Activated naive CD8-positive, alpha-beta T cell treated with anti-CD3 and anti-CD28 coated beads, Interleukin-2, amount 50 U/mL, for 24 hours (primary cell): ENCODE results near the gene MBOAT7.

ENCODE experiments used
- ATAC-seq: fragments of 150-1000 bp; cut with Tn5 transposase; one replicate; pipeline ENCODE4 v1.10.0; 2021
- DNase-seq: peaks from one replicate; pipeline ENCODE4 v3.0.0; 2021
- H3K27ac Mint-ChIP-seq: one replicate; pipeline ENCODE4 v1.8.0; 2021; ENCODE audit warnings: mild to moderate bottlenecking, mixed read lengths
- H3K27me3 Mint-ChIP-seq: one replicate; pipeline ENCODE4 v1.8.0; 2021; ENCODE audit warnings: mixed read lengths
- H3K36me3 Mint-ChIP-seq: one replicate; pipeline ENCODE4 v1.8.0; 2021; ENCODE audit warnings: low read depth, mixed read lengths
- H3K4me1 Mint-ChIP-seq: one replicate; pipeline ENCODE4 v1.8.0; 2021; ENCODE audit warnings: mixed read lengths
- H3K4me3 Mint-ChIP-seq: one replicate; pipeline ENCODE4 v1.8.0; 2021; ENCODE audit warnings: mild to moderate bottlenecking, moderate library complexity, mixed read lengths
- H3K9me3 Mint-ChIP-seq: one replicate; pipeline ENCODE4 v1.8.0; 2021; ENCODE audit warnings: mixed read lengths

The MBOAT7 gene

DNA sequence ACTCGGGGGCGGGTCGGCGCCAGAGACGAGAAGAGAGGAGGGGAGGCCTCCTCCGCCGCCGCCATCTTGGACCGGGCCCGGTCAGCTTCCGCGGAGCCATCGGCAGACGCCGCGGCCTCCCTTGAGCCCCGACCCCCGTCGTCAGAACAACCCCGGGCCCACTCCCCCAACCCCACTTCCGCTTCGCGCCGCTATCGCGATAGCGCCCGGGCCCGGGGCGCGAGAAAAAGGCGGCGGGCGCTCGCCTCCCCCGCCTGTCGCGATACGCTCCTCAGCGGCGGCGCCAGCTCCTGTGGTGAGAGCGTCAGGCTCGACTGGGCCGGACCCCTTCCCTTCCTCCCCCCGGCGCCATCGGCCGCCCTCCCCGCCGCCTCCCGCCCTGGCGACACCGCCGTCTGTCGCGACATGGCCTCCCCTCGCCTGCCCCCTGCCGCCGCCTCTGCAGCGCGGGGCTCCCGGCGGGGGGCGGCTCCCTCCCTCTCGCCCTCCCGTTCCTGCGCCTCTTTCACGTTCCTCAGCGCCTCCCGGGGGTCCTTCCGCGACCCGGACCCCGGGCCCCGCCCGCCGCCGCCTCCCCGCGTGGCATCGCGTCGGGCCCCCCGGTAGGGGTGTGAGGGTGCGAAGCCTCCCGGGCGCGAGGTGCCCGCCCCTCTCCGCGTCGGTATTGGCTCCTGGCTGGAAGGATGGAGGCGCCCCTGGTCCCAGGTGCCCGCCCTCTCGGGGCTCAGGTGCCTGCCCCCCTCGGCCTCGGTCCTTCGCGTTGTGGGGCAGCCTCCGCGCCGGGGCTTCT lies 51.5 kb downstream of the MBOAT7 start, which contains the start of gene CNOT3:
CNOT3 (plus strand) TSS at position 64 of the 790 bp plus-strand sequence. CDS start 5,217 bp downstream, outside the sequence.
- Mint-ChIP-seq H3K9me3 (no peaks in the 10 kb centered on the region), H3K4me1 (peaks cover 45% of the 10 kb centered on the region)

DNA sequence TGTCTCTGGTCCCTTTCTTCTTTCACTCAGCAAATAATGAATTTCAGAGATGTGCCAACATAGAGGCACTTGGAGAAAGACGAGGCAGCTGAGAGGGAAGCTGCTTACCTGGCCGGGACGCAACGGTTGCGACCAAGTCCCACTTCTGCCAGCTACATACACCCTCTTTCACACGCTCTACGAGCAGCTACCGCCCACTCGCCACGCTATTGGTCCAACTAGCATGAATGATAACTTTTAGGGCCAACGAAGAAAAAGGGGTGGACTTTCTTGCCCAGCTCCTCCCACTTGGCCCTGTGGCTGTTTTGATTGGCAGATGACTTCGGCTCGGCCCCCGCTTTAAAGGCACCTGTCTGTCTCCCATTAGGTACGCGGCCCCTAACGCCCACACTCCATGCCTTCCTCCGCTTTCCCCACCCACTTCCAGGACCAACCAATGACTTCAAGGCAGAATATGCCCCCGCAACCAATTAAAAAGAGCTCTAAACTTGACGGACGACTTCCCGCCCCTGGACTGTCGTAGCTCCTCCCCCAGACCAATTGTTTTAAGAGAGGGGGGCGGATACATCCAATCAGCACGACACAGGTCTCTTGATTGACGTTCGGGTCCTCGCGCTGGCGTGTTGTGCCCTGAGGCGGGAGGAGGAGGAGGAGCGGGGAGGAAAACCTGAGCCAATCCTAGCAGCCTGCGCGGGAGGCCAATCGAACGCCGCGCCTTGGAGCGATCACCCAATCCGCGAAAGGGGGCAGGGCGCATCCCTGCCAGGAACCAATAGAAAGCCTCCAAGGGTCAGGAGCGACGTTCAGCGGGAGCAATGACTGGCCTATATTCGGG lies 52.3 kb downstream of the MBOAT7 start:
- DNase-seq (peak; percentile 98), ATAC-seq (peak; percentile 91)
- peaks cover 43% of the 10 kb centered on the region for H3K4me1 Mint-ChIP-seq
- peak overlapping the region; percentile 90 for H3K27ac Mint-ChIP-seq
- peaks cover 5% of the 10 kb centered on the region for H3K27me3 Mint-ChIP-seq
- H3K9me3 Mint-ChIP-seq, result no peaks in the 10 kb centered on the region
- H3K4me3 Mint-ChIP-seq, result peak overlapping the region; percentile 85
- H3K36me3 Mint-ChIP-seq, result peaks cover 3% of the 10 kb centered on the region

More for the DNA sequence above, 51.5 kb downstream of the MBOAT7 start, which contains the start of gene CNOT3:
- no peak for ATAC-seq
- DNase-seq, result peak; percentile 39
- Mint-ChIP-seq H3K36me3 (peaks cover 8% of the 10 kb centered on the region), H3K27ac (peak within 1 kb of the TSS; percentile 92), H3K4me3 (peak within 1 kb of the TSS; percentile 87), H3K27me3 (peaks cover 5% of the 10 kb centered on the region)

DNA sequence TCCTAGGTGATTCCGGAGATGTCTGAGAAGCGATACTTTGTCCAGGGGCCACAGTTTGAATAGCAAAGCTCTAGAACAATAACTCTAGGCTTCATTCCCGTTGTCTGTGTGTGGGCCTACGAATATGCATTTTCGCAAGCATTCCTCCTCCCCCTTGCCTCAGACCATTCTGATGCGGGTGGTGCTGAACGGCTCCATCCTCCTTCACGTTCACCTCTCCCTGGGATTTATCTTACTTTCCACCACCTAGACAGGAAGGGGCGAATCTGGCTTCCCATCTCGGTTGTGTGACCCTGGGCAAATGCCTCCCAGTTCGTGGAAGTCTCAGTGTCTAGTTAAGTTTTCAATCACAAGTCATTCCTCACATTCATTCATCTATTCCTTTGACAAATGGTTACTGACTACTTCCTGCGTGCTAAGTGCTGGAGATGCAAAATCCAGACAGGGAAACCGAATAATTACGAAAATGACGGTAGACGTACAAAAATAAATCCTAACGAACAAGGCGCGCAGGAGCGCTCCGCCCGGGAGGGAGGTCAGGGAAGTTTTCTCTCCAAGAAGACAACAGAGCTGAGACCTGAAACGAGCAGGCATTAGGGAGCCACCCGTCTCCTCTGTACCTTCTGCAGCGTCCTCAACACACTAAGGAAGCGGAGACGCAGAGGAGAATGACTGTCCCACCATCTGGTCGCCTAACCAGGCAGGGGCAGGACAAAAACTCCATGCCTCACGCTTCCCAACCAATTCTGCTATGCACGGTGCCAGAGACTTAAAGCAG lies 53.1 kb downstream of the MBOAT7 start:
- H3K27ac Mint-ChIP-seq, result peak overlapping the region; percentile 90
- H3K4me3 Mint-ChIP-seq, result peak overlapping the region; percentile 85
- no peak for DNase-seq
- no peak for ATAC-seq
- H3K27me3 Mint-ChIP-seq, result peaks cover 5% of the 10 kb centered on the region
- peaks cover 3% of the 10 kb centered on the region for H3K36me3 Mint-ChIP-seq
- H3K9me3 Mint-ChIP-seq, result no peaks in the 10 kb centered on the region
- peaks cover 38% of the 10 kb centered on the region for H3K4me1 Mint-ChIP-seq

DNA sequence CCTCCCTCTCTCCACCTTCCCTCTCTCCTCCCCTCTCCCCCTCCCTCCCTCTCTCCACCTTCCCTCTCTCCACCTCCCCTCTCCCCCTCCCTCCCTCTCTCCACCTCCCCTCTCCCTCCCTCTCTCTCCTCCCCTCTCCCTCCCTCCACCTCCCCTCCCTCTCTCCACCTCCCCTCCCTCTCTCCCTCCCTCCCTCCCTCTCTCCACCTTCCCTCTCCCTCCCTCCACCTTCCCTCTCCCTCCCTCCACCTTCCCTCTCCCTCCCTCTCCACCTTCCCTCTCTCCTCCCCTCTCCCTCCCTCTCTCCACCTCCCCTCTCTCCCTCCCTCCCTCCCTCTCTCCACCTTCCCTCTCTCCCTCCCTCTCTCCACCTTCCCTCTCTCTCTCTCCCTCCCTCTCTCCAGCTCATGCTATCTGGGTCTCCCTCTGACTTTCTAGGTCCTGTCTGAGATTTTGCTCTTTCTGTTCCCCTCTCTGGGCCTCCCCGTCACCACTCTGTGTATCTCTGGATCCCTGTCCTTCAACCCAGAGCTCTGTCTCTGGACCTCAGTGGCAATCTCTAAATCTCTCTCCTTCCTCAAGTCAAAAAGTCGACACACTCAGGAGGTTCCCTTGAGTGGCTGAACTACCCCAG lies 55.3 kb downstream of the MBOAT7 start:
- H3K27ac Mint-ChIP-seq, result no peak overlapping the region
- peaks cover 3% of the 10 kb centered on the region for H3K36me3 Mint-ChIP-seq
- H3K9me3 Mint-ChIP-seq, result no peaks in the 10 kb centered on the region
- H3K27me3 Mint-ChIP-seq, result peaks cover 5% of the 10 kb centered on the region
- DNase-seq (no peak), ATAC-seq (no peak)
- no peak overlapping the region for H3K4me3 Mint-ChIP-seq
- peaks cover 23% of the 10 kb centered on the region for H3K4me1 Mint-ChIP-seq

DNA sequence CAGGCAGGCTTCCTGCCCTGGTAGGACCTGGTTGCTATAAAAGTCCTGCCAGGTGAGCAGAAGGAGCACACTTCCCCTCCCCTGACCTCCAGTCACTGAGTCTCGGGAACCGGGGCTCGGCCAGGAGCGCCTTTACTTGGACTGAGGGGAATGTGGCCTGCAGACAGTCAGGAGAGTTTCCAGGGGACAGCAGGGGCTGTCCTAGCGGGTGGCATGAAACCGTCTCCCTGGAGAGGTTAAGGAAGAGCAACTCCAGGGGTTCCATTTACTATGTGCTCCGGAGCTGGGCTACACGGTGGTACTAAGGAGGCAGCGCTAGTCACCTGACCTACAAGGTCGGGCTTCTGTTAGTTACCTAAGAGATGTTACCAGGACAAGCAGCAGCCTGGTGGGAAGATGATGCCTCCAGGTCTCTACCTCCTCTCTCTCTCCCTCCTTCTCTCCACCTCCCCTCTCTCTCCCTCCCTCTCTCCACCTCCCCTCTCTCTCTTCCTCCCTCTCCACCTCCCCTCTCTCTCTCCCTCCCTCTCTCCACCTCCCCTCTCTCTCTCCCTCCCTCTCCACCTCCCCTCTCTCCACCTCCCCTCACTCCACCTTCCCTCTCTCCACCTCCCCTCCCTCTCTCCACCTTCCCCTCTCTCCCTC lies 55.9 kb downstream of the MBOAT7 start:
- Mint-ChIP-seq H3K27me3 (peaks cover 5% of the 10 kb centered on the region), H3K4me3 (no peak overlapping the region), H3K9me3 (no peaks in the 10 kb centered on the region), H3K36me3 (peaks cover 3% of the 10 kb centered on the region), H3K4me1 (peaks cover 18% of the 10 kb centered on the region), H3K27ac (no peak overlapping the region)
- ATAC-seq (no peak), DNase-seq (no peak)

DNA sequence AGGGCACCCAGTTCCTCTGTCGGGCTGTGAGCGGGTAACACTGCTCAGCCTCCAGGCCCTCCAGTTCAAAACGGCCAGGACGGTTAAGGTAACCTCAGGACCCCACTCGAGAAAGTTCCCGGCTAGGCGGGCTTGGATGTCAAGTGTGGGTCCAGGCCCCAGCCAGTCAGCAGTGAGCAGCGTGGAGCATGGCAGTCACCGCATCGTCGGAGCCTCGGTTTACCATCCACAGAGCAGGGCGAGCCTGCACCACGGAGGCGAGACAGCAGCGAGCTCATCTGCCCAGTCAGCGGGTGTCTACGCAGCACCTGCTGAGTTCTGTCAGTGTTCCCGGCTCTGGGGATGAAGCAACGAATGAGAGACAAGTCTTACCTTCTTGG lies 59.8 kb downstream of the MBOAT7 start:
- Mint-ChIP-seq H3K36me3 (peaks cover 9% of the 10 kb centered on the region), H3K27me3 (no peaks in the 10 kb centered on the region), H3K27ac (no peak overlapping the region), H3K9me3 (no peaks in the 10 kb centered on the region), H3K4me3 (no peak overlapping the region), H3K4me1 (no peaks in the 10 kb centered on the region)
- ATAC-seq, result no peak
- DNase-seq, result no peak

DNA sequence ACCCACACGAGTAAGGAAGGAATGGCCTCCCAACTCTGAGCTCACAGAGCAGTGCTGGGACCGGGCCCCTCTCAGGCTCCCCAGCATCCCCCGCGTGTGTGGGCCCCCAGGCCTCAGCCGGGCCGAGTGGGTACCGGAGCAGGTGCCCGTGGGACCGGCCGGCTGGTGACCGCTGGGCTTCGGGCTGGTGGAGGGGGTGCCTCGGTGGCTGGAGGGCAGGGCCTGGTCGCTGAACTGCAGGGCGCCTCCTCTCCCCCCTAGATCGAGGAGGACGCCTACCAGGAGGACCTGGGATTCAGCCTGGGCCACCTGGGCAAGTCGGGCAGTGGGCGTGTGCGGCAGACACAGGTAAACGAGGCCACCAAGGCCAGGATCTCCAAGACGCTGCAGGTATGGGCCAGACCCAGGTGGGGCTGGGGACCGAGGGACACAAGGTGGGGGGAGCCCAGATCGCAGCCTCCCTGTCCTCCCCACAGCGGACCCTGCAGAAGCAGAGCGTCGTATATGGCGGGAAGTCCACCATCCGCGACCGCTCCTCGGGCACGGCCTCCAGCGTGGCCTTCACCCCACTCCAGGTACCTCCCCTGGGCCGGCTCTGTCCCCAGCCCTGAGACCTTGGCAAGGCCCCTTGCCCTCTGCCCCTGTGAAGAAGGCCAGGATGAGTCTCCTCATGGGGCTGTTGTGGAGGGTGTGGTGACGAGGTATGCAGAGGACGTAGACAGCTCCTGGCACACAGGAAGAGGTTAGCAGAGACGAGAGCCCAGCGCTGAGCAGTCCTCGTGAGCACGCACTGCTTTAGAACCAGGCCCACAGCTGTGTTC lies 60.4 kb downstream of the MBOAT7 start:
- ATAC-seq (no peak), DNase-seq (no peak)
- Mint-ChIP-seq H3K9me3 (no peaks in the 10 kb centered on the region), H3K27ac (no peak overlapping the region), H3K4me3 (no peak overlapping the region), H3K4me1 (no peaks in the 10 kb centered on the region), H3K36me3 (peaks cover 11% of the 10 kb centered on the region), H3K27me3 (no peaks in the 10 kb centered on the region)

DNA sequence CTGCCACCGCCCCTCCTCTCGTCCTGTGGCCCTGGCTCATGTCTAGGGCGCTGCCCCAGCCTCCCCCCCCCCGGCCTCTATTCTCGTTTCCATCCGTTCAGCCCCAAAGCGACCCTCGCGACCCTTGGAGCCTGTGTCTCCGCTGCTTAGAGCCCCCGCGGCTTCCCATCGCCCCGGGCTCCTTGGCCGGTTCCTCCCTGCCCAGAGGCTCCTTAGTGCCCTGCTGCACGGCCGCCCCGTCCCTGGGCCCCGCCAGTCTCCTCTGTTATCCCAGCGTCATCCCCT lies 61.0 kb downstream of the MBOAT7 start:
- Mint-ChIP-seq H3K27ac (no peak overlapping the region), H3K27me3 (no peaks in the 10 kb centered on the region), H3K4me1 (no peaks in the 10 kb centered on the region), H3K4me3 (no peak overlapping the region), H3K36me3 (peaks cover 13% of the 10 kb centered on the region), H3K9me3 (no peaks in the 10 kb centered on the region)
- no peak for ATAC-seq
- DNase-seq, result no peak

DNA sequence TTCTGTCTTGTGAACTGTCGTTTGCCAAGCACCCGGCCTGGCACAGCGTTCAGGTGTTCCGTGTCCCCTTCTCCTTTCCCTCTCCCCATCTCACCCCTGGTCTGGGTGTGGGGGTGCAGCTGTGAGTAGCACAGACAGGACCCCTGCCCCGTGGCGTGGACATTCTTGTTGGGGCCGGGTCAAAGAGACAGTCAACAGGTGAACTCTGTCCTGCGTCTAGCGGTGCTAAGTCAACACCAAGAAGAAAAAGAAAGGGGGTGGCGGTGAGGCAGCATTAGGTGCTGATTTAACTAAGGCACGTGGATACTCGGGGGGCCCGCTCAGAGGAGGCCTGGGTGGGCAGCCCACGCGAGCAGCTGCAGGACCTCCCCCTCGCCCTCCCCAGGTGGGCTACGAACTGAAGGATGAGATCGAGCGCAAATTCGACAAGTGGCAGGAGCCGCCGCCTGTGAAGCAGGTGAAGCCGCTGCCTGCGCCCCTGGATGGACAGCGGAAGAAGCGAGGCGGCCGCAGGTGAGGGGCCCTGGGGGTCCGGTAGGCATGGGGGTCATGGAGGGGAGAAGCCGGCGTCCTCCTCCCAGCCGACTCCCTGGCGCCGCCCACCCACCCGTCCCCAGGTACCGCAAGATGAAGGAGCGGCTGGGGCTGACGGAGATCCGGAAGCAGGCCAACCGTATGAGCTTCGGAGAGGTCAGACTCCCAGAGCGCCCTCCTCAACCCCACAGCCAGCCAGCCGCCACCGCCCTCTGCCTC lies 61.5 kb downstream of the MBOAT7 start:
- no peak overlapping the region for H3K4me3 Mint-ChIP-seq
- no peaks in the 10 kb centered on the region for H3K9me3 Mint-ChIP-seq
- ATAC-seq (no peak), DNase-seq (no peak)
- no peaks in the 10 kb centered on the region for H3K4me1 Mint-ChIP-seq
- H3K27me3 Mint-ChIP-seq, result no peaks in the 10 kb centered on the region
- H3K27ac Mint-ChIP-seq, result no peak overlapping the region
- H3K36me3 Mint-ChIP-seq, result peaks cover 17% of the 10 kb centered on the region

DNA sequence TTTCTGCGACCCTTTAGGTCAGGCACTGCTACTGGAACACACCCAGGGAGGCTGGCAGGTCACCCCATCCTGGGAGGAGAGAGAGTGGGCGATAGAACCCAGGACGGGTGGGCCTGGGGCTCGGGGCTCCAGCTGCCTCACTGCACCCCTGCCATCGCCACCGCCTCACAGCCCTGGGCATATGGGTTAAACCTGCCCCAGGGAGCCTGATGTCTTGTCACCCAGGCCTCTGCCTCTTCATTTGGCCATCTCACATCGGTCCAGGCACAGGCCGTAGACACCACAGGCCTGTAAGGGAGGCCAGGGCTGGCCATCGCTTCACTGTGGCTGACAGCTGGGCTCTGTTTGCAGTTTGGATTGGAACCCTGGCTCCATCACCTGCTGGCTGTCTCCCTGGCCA lies 63.7 kb downstream of the MBOAT7 start:
- no peaks in the 10 kb centered on the region for H3K27me3 Mint-ChIP-seq
- no peaks in the 10 kb centered on the region for H3K9me3 Mint-ChIP-seq
- no peak for ATAC-seq
- H3K27ac Mint-ChIP-seq, result no peak overlapping the region
- DNase-seq, result no peak
- H3K4me3 Mint-ChIP-seq, result no peak overlapping the region
- no peaks in the 10 kb centered on the region for H3K4me1 Mint-ChIP-seq
- H3K36me3 Mint-ChIP-seq, result peaks cover 20% of the 10 kb centered on the region

DNA sequence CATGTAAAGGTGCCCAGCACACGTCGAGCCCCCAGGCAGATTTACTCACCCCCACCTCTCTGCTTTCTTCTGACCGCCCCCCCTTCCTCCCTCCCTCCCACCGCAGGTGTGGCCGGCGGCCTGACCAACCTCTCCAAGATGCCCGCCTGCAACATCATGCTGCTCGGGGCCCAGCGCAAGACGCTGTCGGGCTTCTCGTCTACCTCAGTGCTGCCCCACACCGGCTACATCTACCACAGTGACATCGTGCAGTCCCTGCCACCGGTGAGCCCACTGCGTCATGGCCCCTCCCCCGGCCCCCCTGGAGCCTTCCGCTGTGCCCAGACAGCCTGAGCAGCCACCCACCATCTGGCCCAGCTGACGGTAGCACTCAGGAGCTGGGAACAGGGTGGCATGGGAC lies 65.0 kb downstream of the MBOAT7 start:
- Mint-ChIP-seq H3K27ac (no peak overlapping the region), H3K36me3 (peaks cover 28% of the 10 kb centered on the region), H3K27me3 (no peaks in the 10 kb centered on the region), H3K4me3 (no peak overlapping the region), H3K9me3 (no peaks in the 10 kb centered on the region), H3K4me1 (no peaks in the 10 kb centered on the region)
- ATAC-seq (no peak), DNase-seq (no peak)

DNA sequence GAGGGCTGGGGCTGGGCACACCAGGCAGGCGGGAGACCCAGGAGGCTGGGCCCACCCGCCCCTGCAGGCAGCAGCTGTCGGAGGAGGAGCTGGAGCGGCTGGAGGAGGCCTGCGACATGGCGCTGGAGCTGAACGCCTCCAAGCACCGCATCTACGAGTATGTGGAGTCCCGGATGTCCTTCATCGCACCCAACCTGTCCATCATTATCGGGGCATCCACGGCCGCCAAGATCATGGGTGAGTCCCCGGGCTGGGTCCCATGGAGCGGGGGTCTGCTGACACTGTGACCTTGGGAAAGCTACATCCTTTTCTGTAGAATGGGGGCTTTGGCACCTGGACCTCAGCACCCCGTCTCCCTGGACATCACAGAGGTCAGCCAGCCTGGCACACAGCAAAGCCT lies 65.7 kb downstream of the MBOAT7 start:
- DNase-seq (no peak), ATAC-seq (no peak)
- Mint-ChIP-seq H3K27me3 (no peaks in the 10 kb centered on the region), H3K9me3 (no peaks in the 10 kb centered on the region), H3K4me3 (no peak overlapping the region), H3K27ac (no peak overlapping the region), H3K36me3 (peaks cover 28% of the 10 kb centered on the region), H3K4me1 (no peaks in the 10 kb centered on the region)
